Transverse colon (tissue), 4 donors: ENCODE measurements around the gene GSG1.

Experiments
- EP300 ChIP-seq: sonication (generic); formaldehyde crosslinking; IDR thresholded peaks from one replicate; pipeline ENCODE4 v1.6.1; 2017; ENCODE audit warnings: antibody characterized with exemption, low read depth
- POLR2A ChIP-seq: fragments of 450-650 bp; IDR thresholded peaks from one replicate; pipeline ENCODE4 v1.6.1; 2016; ENCODE audit warnings: antibody characterized with exemption, mild to moderate bottlenecking, moderate library complexity
- POLR2AphosphoS5 ChIP-seq, 3 donors: sonication (generic); formaldehyde crosslinking; IDR thresholded peaks; one replicate each; pipeline ENCODE4 v1.6.1; 2016; ENCODE audit warnings: antibody characterized with exemption in 3 of 3
- TF ChIP-seq, protein P1 (sequence below), 5 experiments: fragments of 200-600 bp in 3 of 5; fragments of 450-650 bp in 2 of 5; sonication (generic) in 3 of 5; IDR thresholded peaks; 1 replicate in 2 of 5; 2 replicates in 3 of 5; pipeline ENCODE4 v1.5.1; 2016 to 2017; ENCODE audit warnings: antibody characterized with exemption in 5 of 5, inconsistent platforms in 3 of 5, mild to moderate bottlenecking in 2 of 5, moderate library complexity in 1 of 5

DNA sequence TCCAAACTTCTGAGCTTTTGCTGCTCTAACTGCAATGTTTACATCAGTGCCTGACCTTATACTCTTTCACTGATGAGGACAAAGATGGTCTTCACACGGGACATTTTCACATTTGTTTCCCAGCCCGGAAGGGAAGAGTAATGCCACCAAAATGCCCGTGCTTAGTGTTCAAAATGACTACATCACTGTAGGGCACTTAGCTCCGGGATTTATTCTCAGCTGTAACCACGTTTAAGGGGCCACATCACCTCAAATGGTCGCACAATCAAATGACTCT is 2.9 kb downstream of the GSG1 start:
- TF ChIP-seq, protein P1, sequence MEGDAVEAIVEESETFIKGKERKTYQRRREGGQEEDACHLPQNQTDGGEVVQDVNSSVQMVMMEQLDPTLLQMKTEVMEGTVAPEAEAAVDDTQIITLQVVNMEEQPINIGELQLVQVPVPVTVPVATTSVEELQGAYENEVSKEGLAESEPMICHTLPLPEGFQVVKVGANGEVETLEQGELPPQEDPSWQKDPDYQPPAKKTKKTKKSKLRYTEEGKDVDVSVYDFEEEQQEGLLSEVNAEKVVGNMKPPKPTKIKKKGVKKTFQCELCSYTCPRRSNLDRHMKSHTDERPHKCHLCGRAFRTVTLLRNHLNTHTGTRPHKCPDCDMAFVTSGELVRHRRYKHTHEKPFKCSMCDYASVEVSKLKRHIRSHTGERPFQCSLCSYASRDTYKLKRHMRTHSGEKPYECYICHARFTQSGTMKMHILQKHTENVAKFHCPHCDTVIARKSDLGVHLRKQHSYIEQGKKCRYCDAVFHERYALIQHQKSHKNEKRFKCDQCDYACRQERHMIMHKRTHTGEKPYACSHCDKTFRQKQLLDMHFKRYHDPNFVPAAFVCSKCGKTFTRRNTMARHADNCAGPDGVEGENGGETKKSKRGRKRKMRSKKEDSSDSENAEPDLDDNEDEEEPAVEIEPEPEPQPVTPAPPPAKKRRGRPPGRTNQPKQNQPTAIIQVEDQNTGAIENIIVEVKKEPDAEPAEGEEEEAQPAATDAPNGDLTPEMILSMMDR (IDR thresholded peaks at IDR 0.05), result no peak
- no peak for TF ChIP-seq POLR2A
- TF ChIP-seq EP300, result no peak
- TF ChIP-seq POLR2AphosphoS5 (IDR thresholded peaks at IDR 0.05), result no peak
